ENCODE results near the gene MATCAP1.
A peak's percentile ranks its signal among the peaks of the same experiment; 100 is the strongest.

The MATCAP1 gene

GRCh38 chr16:67227567-67227921 lies 43.8 kb upstream of the MATCAP1 start:
- ChIA-PET CTCF (interaction anchor here (1.1 to 10.7 kb wide), 6 partner anchors 8 to 19 kb away, joined by 4 to 108 read pairs (median 8); partner anchors contain the start of genes FHOD1 and SLC9A5), POLR2A (interaction anchor here (1.4 to 3.6 kb wide), 3 partner anchors 11 to 18 kb away, joined by 5 to 42 read pairs (median 6); partner anchors contain the start of gene FHOD1)
- peak overlapping the region; percentile 74 to 88 for H3K27ac ChIP-seq (ENCODE audit: insufficient read depth in 1 of 2, low read depth in 1 of 2, low read length in 2 of 2, poor library complexity in 1 of 2, severe bottlenecking in 2 of 2)
- 20% methylated on average over 12 of the region's 12 CpGs for WGBS (ENCODE audit: insufficient coverage)
- H3K4me3 ChIP-seq (ENCODE audit: control insufficient read depth in 1 of 7, extremely low read depth in 1 of 7, insufficient read depth in 4 of 7, low read depth in 2 of 7, low read length in 6 of 7): peak overlapping the region; percentile 80 to 97 (median 90)
- no peaks in the 10 kb centered on the region for H3K9me3 ChIP-seq (ENCODE audit: control extremely low read depth in 1 of 5, control insufficient read depth in 4 of 5, insufficient read depth in 2 of 5, low read depth in 1 of 5, low read length in 4 of 5)
- H3K4me1 ChIP-seq (ENCODE audit: control extremely low read depth in 1 of 4, control insufficient read depth in 4 of 4, insufficient read depth in 4 of 4, low read length in 3 of 4): peaks cover 11 to 42% (median 32%) of the 10 kb centered on the region in 4 experiments
- H3K36me3 ChIP-seq (ENCODE audit: control insufficient read depth in 4 of 4, insufficient read depth in 4 of 4, low read length in 3 of 4): peaks cover 3 to 45% (median 38%) of the 10 kb centered on the region in 4 experiments
- no peak for DNase-seq
- no peaks in the 10 kb centered on the region for H3K27me3 ChIP-seq (replicated peaks in 2 of 5; ENCODE audit: control insufficient read depth in 4 of 5, insufficient read depth in 5 of 5, low read length in 4 of 5)

GRCh38 chr16:67226804-67227566 lies 43.2 kb upstream of the MATCAP1 start, which contains the start of gene TMEM208:
TSS of gene TMEM208 (plus strand) at chr16:67227130. CDS start at chr16:67227219, 89 bp downstream.
- H3K4me1 ChIP-seq (ENCODE audit: control extremely low read depth in 1 of 4, control insufficient read depth in 4 of 4, insufficient read depth in 4 of 4, low read length in 3 of 4): peaks cover 11 to 42% (median 32%) of the 10 kb centered on the region in 4 experiments
- H3K9me3 ChIP-seq (ENCODE audit: control extremely low read depth in 1 of 5, control insufficient read depth in 4 of 5, insufficient read depth in 2 of 5, low read depth in 1 of 5, low read length in 4 of 5): no peaks in the 10 kb centered on the region
- peaks cover 3 to 42% (median 36%) of the 10 kb centered on the region in 4 experiments for H3K36me3 ChIP-seq (ENCODE audit: control insufficient read depth in 4 of 4, insufficient read depth in 4 of 4, low read length in 3 of 4)
- H3K4me3 ChIP-seq (ENCODE audit: control insufficient read depth in 1 of 7, extremely low read depth in 1 of 7, insufficient read depth in 4 of 7, low read depth in 2 of 7, low read length in 6 of 7): peak within 1 kb of the TSS; percentile 80 to 97 (median 90)
- ChIA-PET CTCF (interaction anchor here (0.6 to 10.7 kb wide), 13 partner anchors 9 to 288 kb away, joined by 3 to 108 read pairs (median 5); partner anchors contain the start of genes EXOC3L1, FHOD1 and SLC9A5), POLR2A (interaction anchor here (1.4 to 3.6 kb wide), 3 partner anchors 12 to 19 kb away, joined by 5 to 42 read pairs (median 6); partner anchors contain the start of gene FHOD1)
- no peaks in the 10 kb centered on the region for H3K27me3 ChIP-seq (replicated peaks in 2 of 5; ENCODE audit: control insufficient read depth in 4 of 5, insufficient read depth in 5 of 5, low read length in 4 of 5)
- 0% methylated on average over 42 of the region's 46 CpGs for WGBS (ENCODE audit: insufficient coverage)
- peak; percentile 99 for DNase-seq
- H3K27ac ChIP-seq (ENCODE audit: insufficient read depth in 1 of 2, low read depth in 1 of 2, low read length in 2 of 2, poor library complexity in 1 of 2, severe bottlenecking in 2 of 2): peak within 1 kb of the TSS; percentile 74 to 88

GRCh38 chr16:67226295-67226803 lies 42.6 kb upstream of the MATCAP1 start:
- Histone ChIP-seq H3K27me3 (replicated peaks in 2 of 5; ENCODE audit: control insufficient read depth in 4 of 5, insufficient read depth in 5 of 5, low read length in 4 of 5) (no peaks in the 10 kb centered on the region), H3K4me1 (ENCODE audit: control extremely low read depth in 1 of 4, control insufficient read depth in 4 of 4, insufficient read depth in 4 of 4, low read length in 3 of 4) (peaks cover 11 to 42% (median 32%) of the 10 kb centered on the region in 4 experiments), H3K4me3 (ENCODE audit: control insufficient read depth in 1 of 7, extremely low read depth in 1 of 7, insufficient read depth in 4 of 7, low read depth in 2 of 7, low read length in 6 of 7) (peak overlapping the region; percentile 47 to 97 (median 90)), H3K27ac (ENCODE audit: insufficient read depth in 1 of 2, low read depth in 1 of 2, low read length in 2 of 2, poor library complexity in 1 of 2, severe bottlenecking in 2 of 2) (peak overlapping the region; percentile 47 to 88), H3K9me3 (ENCODE audit: control extremely low read depth in 1 of 5, control insufficient read depth in 4 of 5, insufficient read depth in 2 of 5, low read depth in 1 of 5, low read length in 4 of 5) (no peaks in the 10 kb centered on the region), H3K36me3 (ENCODE audit: control insufficient read depth in 4 of 4, insufficient read depth in 4 of 4, low read length in 3 of 4) (peaks cover 3 to 35% (median 30%) of the 10 kb centered on the region in 4 experiments)
- CTCF ChIA-PET: interaction anchor here (0.6 to 10.7 kb wide), 13 partner anchors 9 to 288 kb away, joined by 3 to 108 read pairs (median 4); partner anchors contain the start of genes ELMO3, EXOC3L1, FHOD1 and SLC9A5
- no peak for DNase-seq
- 8% methylated on average over 12 of the region's 12 CpGs for whole genome bisulfite sequencing (ENCODE audit: insufficient coverage)
- POLR2A ChIA-PET: interaction anchor here (1.4 to 3.6 kb wide), 3 partner anchors 12 to 19 kb away, joined by 5 to 42 read pairs (median 6); partner anchors contain the start of gene FHOD1

GRCh38 chr16:67223992-67224391 lies 40.2 kb upstream of the MATCAP1 start:
- Histone ChIP-seq H3K36me3 (ENCODE audit: control insufficient read depth in 4 of 4, insufficient read depth in 4 of 4, low read length in 3 of 4) (peaks cover 3 to 12% (median 8%) of the 10 kb centered on the region in 4 experiments), H3K4me1 (ENCODE audit: control extremely low read depth in 1 of 4, control insufficient read depth in 4 of 4, insufficient read depth in 4 of 4, low read length in 3 of 4) (peaks cover 11 to 42% (median 33%) of the 10 kb centered on the region in 4 experiments), H3K4me3 (ENCODE audit: control insufficient read depth in 1 of 7, extremely low read depth in 1 of 7, insufficient read depth in 4 of 7, low read depth in 2 of 7, low read length in 6 of 7) (peak overlapping the region in 2 of 7 experiments; percentile 1 to 19), H3K27me3 (replicated peaks in 2 of 5; ENCODE audit: control insufficient read depth in 4 of 5, insufficient read depth in 5 of 5, low read length in 4 of 5) (no peaks in the 10 kb centered on the region), H3K9me3 (ENCODE audit: control extremely low read depth in 1 of 5, control insufficient read depth in 4 of 5, insufficient read depth in 2 of 5, low read depth in 1 of 5, low read length in 4 of 5) (no peaks in the 10 kb centered on the region), H3K27ac (ENCODE audit: insufficient read depth in 1 of 2, low read depth in 1 of 2, low read length in 2 of 2, poor library complexity in 1 of 2, severe bottlenecking in 2 of 2) (peak overlapping the region in 1 of 2 experiments; percentile 18)
- WGBS (ENCODE audit: insufficient coverage): 0% methylated on average over 3 of the region's 3 CpGs
- DNase-seq: no peak
- POLR2A ChIA-PET: interaction anchor here (1.3 kb wide), 1 partner anchor 20 kb away, joined by 3 read pairs; no protein-coding TSS in a partner anchor
- CTCF ChIA-PET: interaction anchor here (0.7 to 1.2 kb wide), 7 partner anchors 8 to 64 kb away, joined by 3 to 4 read pairs (median 3); partner anchors contain the start of gene FHOD1

- Histone ChIP-seq H3K27ac (ENCODE audit: insufficient read depth in 1 of 2, low read depth in 1 of 2, low read length in 2 of 2, poor library complexity in 1 of 2, severe bottlenecking in 2 of 2) (peak overlapping the region in 1 of 2 experiments; percentile 55), H3K9me3 (ENCODE audit: control extremely low read depth in 1 of 5, control insufficient read depth in 4 of 5, insufficient read depth in 2 of 5, low read depth in 1 of 5, low read length in 4 of 5) (no peaks in the 10 kb centered on the region), H3K36me3 (ENCODE audit: control insufficient read depth in 4 of 4, insufficient read depth in 4 of 4, low read length in 3 of 4) (peaks cover 0 to 7% (median 0%) of the 10 kb centered on the region in 4 experiments), H3K4me1 (ENCODE audit: control extremely low read depth in 1 of 4, control insufficient read depth in 4 of 4, insufficient read depth in 4 of 4, low read length in 3 of 4) (peaks cover 0 to 35% (median 24%) of the 10 kb centered on the region in 4 experiments), H3K27me3 (replicated peaks in 2 of 5; ENCODE audit: control insufficient read depth in 4 of 5, insufficient read depth in 5 of 5, low read length in 4 of 5) (no peaks in the 10 kb centered on the region), H3K4me3 (ENCODE audit: control insufficient read depth in 1 of 7, extremely low read depth in 1 of 7, insufficient read depth in 4 of 7, low read depth in 2 of 7, low read length in 6 of 7) (peak overlapping the region in 2 of 7 experiments; percentile 19 to 59)
- ChIA-PET CTCF (interaction anchor here (0.6 to 3.1 kb wide), 5 partner anchors 10 to 44 kb away, joined by 3 to 13 read pairs (median 5); partner anchors contain the start of gene TMEM208), POLR2A (interaction anchor here (0.8 to 1.3 kb wide), 2 partner anchors 14 to 29 kb away, joined by 3 to 4 read pairs; no protein-coding TSS in a partner anchor)
- peak; percentile 49 to 72 (median 67) for DNase-seq
- WGBS (ENCODE audit: insufficient coverage): 26% methylated on average over 18 of the region's 18 CpGs
Observed at GRCh38 chr16:67216612-67217490, 33.1 kb upstream of the MATCAP1 start.

GRCh38 chr16:67215706-67216105 lies 31.9 kb upstream of the MATCAP1 start:
- no peak for DNase-seq
- ChIA-PET POLR2A (no interaction called here), CTCF (interaction anchor here (1.3 to 1.6 kb wide), 2 partner anchors 8 to 15 kb away, joined by 4 to 6 read pairs; no protein-coding TSS in a partner anchor)
- no peaks in the 10 kb centered on the region for H3K9me3 ChIP-seq (ENCODE audit: control extremely low read depth in 1 of 5, control insufficient read depth in 4 of 5, insufficient read depth in 2 of 5, low read depth in 1 of 5, low read length in 4 of 5)
- H3K27ac ChIP-seq (ENCODE audit: insufficient read depth in 1 of 2, low read depth in 1 of 2, low read length in 2 of 2, poor library complexity in 1 of 2, severe bottlenecking in 2 of 2): no peak overlapping the region
- H3K4me3 ChIP-seq (ENCODE audit: control insufficient read depth in 1 of 7, extremely low read depth in 1 of 7, insufficient read depth in 4 of 7, low read depth in 2 of 7, low read length in 6 of 7): no peak overlapping the region
- WGBS (ENCODE audit: insufficient coverage): 78% methylated on average over 5 of the region's 5 CpGs
- no peaks in the 10 kb centered on the region for H3K27me3 ChIP-seq (replicated peaks in 2 of 5; ENCODE audit: control insufficient read depth in 4 of 5, insufficient read depth in 5 of 5, low read length in 4 of 5)
- H3K36me3 ChIP-seq (ENCODE audit: control insufficient read depth in 4 of 4, insufficient read depth in 4 of 4, low read length in 3 of 4): peaks cover 0 to 8% (median 2%) of the 10 kb centered on the region in 4 experiments
- H3K4me1 ChIP-seq (ENCODE audit: control extremely low read depth in 1 of 4, control insufficient read depth in 4 of 4, insufficient read depth in 4 of 4, low read length in 3 of 4): peaks cover 0 to 35% (median 24%) of the 10 kb centered on the region in 4 experiments

Measured in common myeloid progenitor, CD34-positive (primary cell).